PC-3 (cell line): ENCODE data around the gene PANK4.

Source experiments
- EZH2 ChIP-seq: fragments of 300-600 bp; sonication (generic); IDR thresholded peaks from one replicate; pipeline ENCODE4 v1.6.1; 2017; ENCODE audit warnings: antibody characterized with exemption, mild to moderate bottlenecking, low read length; ENCODE audit not compliant: unreplicated experiment
- EZH2phosphoT487 ChIP-seq: fragments of 300-600 bp; sonication (generic); IDR thresholded peaks from 2 replicates; pipeline ENCODE4 v1.6.1; 2018; ENCODE audit warnings: mild to moderate bottlenecking, antibody characterized with exemption, low read length, borderline replicate concordance
- TF ChIP-seq, protein P1 (sequence below): fragments of 300-600 bp; sonication (generic); conservative IDR thresholded peaks from 2 replicates; pipeline ENCODE4 v1.5.1; 2017; ENCODE audit warnings: antibody characterized with exemption, low read depth, mild to moderate bottlenecking, low read length

DNA sequence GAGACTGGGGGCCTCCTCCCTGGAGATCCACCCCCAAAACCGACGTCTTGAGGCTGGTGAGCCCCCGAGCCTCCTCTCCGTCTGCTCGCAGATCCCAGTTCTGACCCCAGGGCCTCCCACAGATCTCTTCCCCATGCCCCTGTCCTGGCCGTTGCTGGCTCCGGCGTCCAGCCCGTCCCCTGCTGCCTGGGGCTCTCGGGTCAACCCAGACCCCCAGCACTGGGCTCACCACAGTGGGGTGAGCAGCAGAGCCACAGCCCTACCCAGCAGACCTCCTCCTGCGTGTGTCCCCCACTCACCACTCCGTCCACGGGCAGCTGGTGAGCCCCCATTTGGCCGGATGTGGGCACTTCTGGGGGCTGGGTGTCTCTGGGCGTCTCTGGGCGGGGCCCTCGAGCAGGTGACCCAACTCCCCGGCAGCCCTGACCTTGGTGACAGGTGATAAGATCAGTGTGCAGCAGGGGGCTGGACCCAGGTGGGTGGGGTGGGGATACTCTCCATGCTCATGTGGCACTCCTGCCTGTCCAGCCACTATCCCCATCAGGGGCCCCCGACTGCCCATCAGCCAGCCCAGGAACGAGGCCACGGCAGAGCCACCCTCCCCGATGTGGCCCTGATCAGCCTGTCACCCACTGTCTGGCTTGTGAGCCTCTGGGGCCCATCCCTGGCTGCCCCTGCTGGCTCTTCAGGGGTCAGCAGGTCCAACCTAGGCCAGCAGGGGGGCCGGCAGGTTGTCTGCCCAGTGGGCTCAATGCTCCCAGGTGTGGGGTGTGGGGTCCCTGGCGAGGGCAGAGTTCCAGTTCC, 30.5 kb upstream of the PANK4 start:
- no peak for TF ChIP-seq EZH2
- TF ChIP-seq, protein P1, sequence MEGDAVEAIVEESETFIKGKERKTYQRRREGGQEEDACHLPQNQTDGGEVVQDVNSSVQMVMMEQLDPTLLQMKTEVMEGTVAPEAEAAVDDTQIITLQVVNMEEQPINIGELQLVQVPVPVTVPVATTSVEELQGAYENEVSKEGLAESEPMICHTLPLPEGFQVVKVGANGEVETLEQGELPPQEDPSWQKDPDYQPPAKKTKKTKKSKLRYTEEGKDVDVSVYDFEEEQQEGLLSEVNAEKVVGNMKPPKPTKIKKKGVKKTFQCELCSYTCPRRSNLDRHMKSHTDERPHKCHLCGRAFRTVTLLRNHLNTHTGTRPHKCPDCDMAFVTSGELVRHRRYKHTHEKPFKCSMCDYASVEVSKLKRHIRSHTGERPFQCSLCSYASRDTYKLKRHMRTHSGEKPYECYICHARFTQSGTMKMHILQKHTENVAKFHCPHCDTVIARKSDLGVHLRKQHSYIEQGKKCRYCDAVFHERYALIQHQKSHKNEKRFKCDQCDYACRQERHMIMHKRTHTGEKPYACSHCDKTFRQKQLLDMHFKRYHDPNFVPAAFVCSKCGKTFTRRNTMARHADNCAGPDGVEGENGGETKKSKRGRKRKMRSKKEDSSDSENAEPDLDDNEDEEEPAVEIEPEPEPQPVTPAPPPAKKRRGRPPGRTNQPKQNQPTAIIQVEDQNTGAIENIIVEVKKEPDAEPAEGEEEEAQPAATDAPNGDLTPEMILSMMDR, result no peak
- no peak for TF ChIP-seq EZH2phosphoT487
